Subcutaneous abdominal adipose tissue (tissue), 5 donors: ENCODE results near the gene DHX29.

Experiments used
- H3K27ac ChIP-seq: one replicate; pipeline ENCODE4 v1.7.0; 2013; ENCODE audit warnings: low read depth, mild to moderate bottlenecking, inconsistent platforms, low read length, moderate library complexity
- H3K27me3 ChIP-seq, 5 donors: one replicate each; pipeline ENCODE4 v1.7.0; 2013; ENCODE audit warnings: low read length in 5 of 5, inconsistent platforms in 1 of 5; ENCODE audit not compliant: control insufficient read depth in 5 of 5, insufficient read depth in 4 of 5
- H3K36me3 ChIP-seq, 5 donors: one replicate each; pipeline ENCODE4 v1.7.0; 2013; ENCODE audit warnings: low read length in 5 of 5; ENCODE audit not compliant: control insufficient read depth in 5 of 5, insufficient read depth in 5 of 5
- H3K4me1 ChIP-seq, 5 donors: one replicate each; pipeline ENCODE4 v1.7.0; 2013; ENCODE audit warnings: low read length in 5 of 5, mild to moderate bottlenecking in 3 of 5, moderate library complexity in 1 of 5; ENCODE audit not compliant: control insufficient read depth in 5 of 5, insufficient read depth in 5 of 5
- H3K4me3 ChIP-seq, 5 donors: one replicate each; pipeline ENCODE4 v1.7.0; 2013; ENCODE audit warnings: low read length in 5 of 5, low read depth in 1 of 5
- H3K9ac ChIP-seq, 5 donors: one replicate each; pipeline ENCODE4 v1.7.0; 2013; ENCODE audit warnings: low read length in 5 of 5, mild to moderate bottlenecking in 4 of 5, moderate library complexity in 3 of 5
- H3K9me3 ChIP-seq, 5 donors: one replicate each; pipeline ENCODE4 v1.7.0; 2013; ENCODE audit warnings: low read length in 5 of 5; ENCODE audit not compliant: control insufficient read depth in 5 of 5
- donor health status: healthy.
- donor health status: healthy.
- donor health status: healthy.
- donor health status: healthy.
- donor health status: healthy.

DHX29 gene

GRCh38 chr5:55338092-55338613, 30.7 kb upstream of the DHX29 start:
- H3K4me1 ChIP-seq = peaks cover 0 to 5% (median 0%) of the 10 kb centered on the region in 5 donors
- no peaks in the 10 kb centered on the region for H3K27me3 ChIP-seq
- peak overlapping the region in 1 of 5 donors; percentile 33 for H3K4me3 ChIP-seq
- H3K9me3 ChIP-seq = no peaks in the 10 kb centered on the region
- peak overlapping the region in 1 of 5 donors; percentile 30 for H3K9ac ChIP-seq
- H3K27ac ChIP-seq = no peak overlapping the region
- peaks cover 3 to 21% (median 14%) of the 10 kb centered on the region in 5 donors for H3K36me3 ChIP-seq

DNA sequence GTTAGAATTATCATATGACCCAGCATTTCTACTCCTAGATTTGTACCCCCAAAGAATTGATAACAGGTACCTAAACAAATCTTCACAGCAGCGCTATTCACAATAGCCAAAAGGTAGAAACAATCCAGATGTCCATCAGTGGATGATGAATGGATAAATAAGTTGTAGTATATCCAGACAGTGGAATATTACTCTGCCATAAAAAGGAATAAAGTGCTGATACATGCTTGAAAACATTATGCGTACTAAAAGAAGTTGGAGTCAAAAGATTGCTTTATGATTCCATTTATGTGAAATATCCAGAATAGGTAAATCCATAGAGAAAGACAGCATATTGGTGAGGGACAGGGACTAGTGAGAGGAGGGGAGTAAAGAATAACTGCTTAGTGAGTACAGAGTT, 26.3 kb upstream of the DHX29 start:
- no peaks in the 10 kb centered on the region for H3K9me3 ChIP-seq
- H3K27ac ChIP-seq = no peak overlapping the region
- no peak overlapping the region for H3K4me3 ChIP-seq
- H3K9ac ChIP-seq = no peak overlapping the region
- peaks cover 7 to 32% (median 29%) of the 10 kb centered on the region in 5 donors for H3K36me3 ChIP-seq
- peaks cover 0 to 3% (median 0%) of the 10 kb centered on the region in 5 donors for H3K4me1 ChIP-seq
- H3K27me3 ChIP-seq = no peaks in the 10 kb centered on the region

- Histone ChIP-seq H3K36me3 (peaks cover 10 to 37% (median 30%) of the 10 kb centered on the region in 5 donors), H3K27me3 (no peaks in the 10 kb centered on the region), H3K27ac (no peak overlapping the region), H3K9me3 (no peaks in the 10 kb centered on the region), H3K9ac (no peak overlapping the region), H3K4me1 (no peaks in the 10 kb centered on the region), H3K4me3 (no peak overlapping the region)
Measured at GRCh38 chr5:55333017-55333416, 25.5 kb upstream of the DHX29 start.

DNA sequence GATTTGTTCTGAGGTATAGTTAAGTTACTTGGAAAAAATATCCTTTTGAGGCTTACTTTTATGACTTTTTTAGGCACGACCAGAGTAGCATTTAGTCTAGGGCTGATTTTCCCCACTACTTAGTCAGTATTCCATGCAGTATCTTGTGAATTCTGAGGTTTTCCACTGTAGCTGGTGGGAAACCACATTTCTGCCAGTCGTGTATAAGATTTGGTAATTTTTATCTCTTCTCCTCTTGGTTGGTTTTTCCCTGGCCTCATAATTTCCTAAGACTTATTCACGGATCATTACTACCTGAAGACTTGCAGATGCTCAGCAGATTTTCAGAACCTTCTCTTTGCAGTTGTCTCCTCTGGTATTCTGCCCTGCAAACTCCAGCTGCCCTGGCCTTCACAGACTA, 23.8 kb upstream of the DHX29 start:
- Histone ChIP-seq H3K27me3 (no peaks in the 10 kb centered on the region), H3K4me1 (peaks cover 0 to 7% (median 0%) of the 10 kb centered on the region in 5 donors), H3K4me3 (no peak overlapping the region), H3K36me3 (peaks cover 10 to 34% (median 30%) of the 10 kb centered on the region in 5 donors), H3K9me3 (no peaks in the 10 kb centered on the region), H3K9ac (no peak overlapping the region), H3K27ac (no peak overlapping the region)

- H3K9me3 ChIP-seq = no peaks in the 10 kb centered on the region
- H3K36me3 ChIP-seq = peaks cover 12 to 32% (median 16%) of the 10 kb centered on the region in 5 donors
- peaks cover 0 to 7% (median 0%) of the 10 kb centered on the region in 5 donors for H3K4me1 ChIP-seq
- H3K4me3 ChIP-seq = peak overlapping the region in 1 of 5 donors; percentile 0
- H3K9ac ChIP-seq = peak overlapping the region in 1 of 5 donors; percentile 35
- peak overlapping the region; percentile 22 for H3K27ac ChIP-seq
- no peaks in the 10 kb centered on the region for H3K27me3 ChIP-seq
Measured at GRCh38 chr5:55327281-55327680, 19.8 kb upstream of the DHX29 start.

- no peaks in the 10 kb centered on the region for H3K27me3 ChIP-seq
- no peaks in the 10 kb centered on the region for H3K9me3 ChIP-seq
- H3K36me3 ChIP-seq = peaks cover 3 to 20% (median 12%) of the 10 kb centered on the region in 5 donors
- no peak overlapping the region for H3K9ac ChIP-seq
- H3K27ac ChIP-seq = no peak overlapping the region
- H3K4me3 ChIP-seq = no peak overlapping the region
- H3K4me1 ChIP-seq = peaks cover 0 to 12% (median 5%) of the 10 kb centered on the region in 5 donors
Measured at GRCh38 chr5:55325621-55326020, 18.1 kb upstream of the DHX29 start.

DNA sequence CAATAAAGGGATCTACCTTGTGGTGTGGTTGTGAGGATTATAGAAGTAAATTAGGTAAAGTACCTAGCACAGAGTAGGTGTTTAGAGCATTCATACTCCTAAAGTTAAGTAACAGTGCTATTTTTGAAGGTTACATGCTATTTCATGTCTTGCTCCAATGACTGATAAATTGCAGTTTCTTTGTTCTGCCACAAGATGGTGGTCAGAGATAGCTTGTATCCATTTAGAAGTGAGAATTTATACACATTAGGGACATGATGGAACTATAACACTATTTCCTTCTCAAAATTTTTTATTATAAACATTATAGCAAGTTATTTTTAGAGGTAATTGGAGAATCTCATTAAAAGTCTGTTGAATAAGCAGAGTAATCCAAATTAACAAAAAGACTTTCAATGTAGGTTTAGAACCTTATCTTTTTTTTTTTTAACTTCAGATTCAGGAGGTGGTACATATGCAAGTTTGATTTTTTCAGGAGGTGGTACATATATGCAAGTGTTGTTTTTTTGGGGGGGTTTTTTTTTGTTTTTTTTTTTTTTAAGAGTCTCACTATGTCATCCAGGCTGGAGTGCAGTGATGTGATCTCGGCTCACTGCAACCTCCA, 17.4 kb upstream of the DHX29 start:
- Histone ChIP-seq H3K27me3 (no peaks in the 10 kb centered on the region), H3K36me3 (peaks cover 3 to 20% (median 12%) of the 10 kb centered on the region in 5 donors), H3K4me1 (peaks cover 0 to 12% (median 5%) of the 10 kb centered on the region in 5 donors), H3K9me3 (no peaks in the 10 kb centered on the region), H3K4me3 (no peak overlapping the region), H3K9ac (no peak overlapping the region), H3K27ac (no peak overlapping the region)

GRCh38 chr5:55324006-55324405, 16.5 kb upstream of the DHX29 start:
- Histone ChIP-seq H3K27ac (no peak overlapping the region), H3K27me3 (no peaks in the 10 kb centered on the region), H3K4me3 (no peak overlapping the region), H3K36me3 (peaks cover 3 to 15% (median 6%) of the 10 kb centered on the region in 5 donors), H3K9me3 (no peaks in the 10 kb centered on the region), H3K4me1 (peaks cover 0 to 12% (median 5%) of the 10 kb centered on the region in 5 donors), H3K9ac (no peak overlapping the region)

DNA sequence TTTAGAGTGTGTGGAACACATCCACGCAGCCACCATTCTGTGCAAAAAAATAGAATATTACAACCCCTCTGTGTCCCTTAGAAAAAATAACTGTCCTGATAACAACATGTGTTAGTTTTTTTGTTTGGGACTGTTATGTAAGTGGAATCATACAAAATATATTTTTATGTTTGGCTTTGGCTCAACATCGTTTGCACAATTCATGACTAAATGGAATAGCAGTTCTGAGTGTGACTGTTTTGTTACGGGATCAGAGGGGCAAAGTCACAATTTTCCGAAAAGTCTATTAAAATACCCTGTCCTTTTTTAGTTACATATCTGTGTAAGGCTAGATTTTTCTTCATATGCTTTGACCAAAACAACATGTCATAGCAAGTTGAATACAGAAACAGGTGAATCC, 13.1 kb upstream of the DHX29 start:
- H3K9ac ChIP-seq = peak overlapping the region in 1 of 5 donors; percentile 48
- peaks cover 0 to 9% (median 0%) of the 10 kb centered on the region in 5 donors for H3K4me1 ChIP-seq
- peak overlapping the region in 1 of 5 donors; percentile 3 for H3K4me3 ChIP-seq
- H3K27ac ChIP-seq = peak overlapping the region; percentile 68
- H3K9me3 ChIP-seq = no peaks in the 10 kb centered on the region
- H3K27me3 ChIP-seq = no peaks in the 10 kb centered on the region
- peaks cover under 1 to 7% (median 1%) of the 10 kb centered on the region in 5 donors for H3K36me3 ChIP-seq

DNA sequence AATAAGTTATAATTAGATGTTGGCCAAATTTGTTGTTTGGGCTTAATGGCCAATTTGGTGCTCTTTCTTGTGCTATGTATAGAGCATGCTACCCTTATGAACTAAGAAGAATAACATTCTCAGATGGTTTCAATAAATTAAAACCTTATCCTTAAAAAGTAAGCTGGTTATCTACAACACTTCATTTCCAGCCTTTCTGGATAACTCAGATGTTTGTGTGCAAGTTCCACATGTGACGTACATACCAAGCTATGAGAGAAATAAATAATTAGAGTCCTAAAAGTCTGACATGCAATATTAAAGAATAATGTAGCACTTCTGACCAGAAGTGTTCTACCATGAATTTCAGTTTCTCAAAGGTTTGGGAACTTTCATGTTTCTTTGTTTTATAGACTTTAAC, 12.0 kb upstream of the DHX29 start:
- H3K9me3 ChIP-seq = no peaks in the 10 kb centered on the region
- no peaks in the 10 kb centered on the region for H3K27me3 ChIP-seq
- H3K9ac ChIP-seq = peak overlapping the region in 1 of 5 donors; percentile 10
- H3K4me3 ChIP-seq = no peak overlapping the region
- H3K27ac ChIP-seq = peak overlapping the region; percentile 68
- peaks cover 0 to 5% (median 0%) of the 10 kb centered on the region in 5 donors for H3K36me3 ChIP-seq
- H3K4me1 ChIP-seq = peaks cover 0 to 9% (median 0%) of the 10 kb centered on the region in 5 donors
